Panc1 (cell line): ENCODE measurements around the gene MAGI2. TPM values are rescaled to one million over a fixed set of nuclear protein-coding genes. Genes with fewer than 3 reads are reported as not detected.

ENCODE experiments used
- ATAC-seq: fragments of 200-7000 bp; cut with Tn5 transposase; 2 replicates; pipeline ENCODE4 v1.9.1; 2020; ENCODE audit warnings: mild to moderate bottlenecking, moderate library complexity
- BruUV-seq: library from RNA; stranded (reverse); fragments of 400-500 nt; replicated peaks from 2 replicates; lab custom pipeline; 2021; lab: Mats Ljungman, UMichigan
- CTCF ChIA-PET: fragments of 300-600 bp; sonication (Branson Sonifier 250); formaldehyde crosslinking; loops from one replicate; lab custom pipeline; 2022; ENCODE audit warnings: antibody characterized with exemption; lab: Charles Lee
- POLR2A ChIA-PET: fragments of 300-600 bp; sonication (Branson Sonifier 250); formaldehyde crosslinking; loops from one replicate; lab custom pipeline; 2022; ENCODE audit warnings: antibody characterized with exemption; lab: Charles Lee
- DNase-seq: peaks from one replicate; pipeline ENCODE4 v3.0.0-alpha.2; 2010; ENCODE audit warnings: low read depth, low spot score
- H3K27ac ChIP-seq: 2 replicates; pipeline ENCODE4 v1.5.1; 2011; ENCODE audit warnings: mild to moderate bottlenecking, low read length, inconsistent platforms
- H3K27me3 ChIP-seq: fragments of 200-500 bp; sonication (Bioruptor generic); 2 replicates; pipeline ENCODE4 v1.6.0; 2014; ENCODE audit warnings: low read length, inconsistent platforms; ENCODE audit not compliant: control insufficient read depth, insufficient read depth
- H3K36me3 ChIP-seq: fragments of 200-500 bp; sonication (Bioruptor generic); 2 replicates; pipeline ENCODE4 v1.5.1; 2014; ENCODE audit warnings: inconsistent platforms, mild to moderate bottlenecking, low read length, moderate library complexity; ENCODE audit not compliant: control insufficient read depth, insufficient read depth
- H3K4me1 ChIP-seq: 2 replicates; pipeline ENCODE4 v1.5.1; 2011; ENCODE audit warnings: inconsistent platforms, mild to moderate bottlenecking, low read length, moderate library complexity; ENCODE audit not compliant: control insufficient read depth, insufficient read depth
- H3K4me3 ChIP-seq, 2 experiments: 2 replicates each; pipeline ENCODE4 v1.5.1; 2011 to 2012; ENCODE audit warnings: low read depth in 2 of 2, low read length in 2 of 2, mild to moderate bottlenecking in 2 of 2, inconsistent platforms in 1 of 2, moderate library complexity in 1 of 2
- H3K9me3 ChIP-seq: fragments of 200-500 bp; sonication (Bioruptor generic); 2 replicates; pipeline ENCODE4 v1.5.1; 2014; ENCODE audit warnings: low read depth, mild to moderate bottlenecking, inconsistent platforms, low read length, moderate library complexity; ENCODE audit not compliant: control insufficient read depth, insufficient read depth
- POLR2AphosphoS5 ChIP-seq: IDR thresholded peaks from 2 replicates; pipeline ENCODE4 v1.6.1; 2012; ENCODE audit warnings: mild to moderate bottlenecking, low read depth, low read length, moderate library complexity
- SIN3A ChIP-seq: IDR thresholded peaks from 2 replicates; pipeline ENCODE4 v1.6.1; 2012; ENCODE audit warnings: low read depth, mild to moderate bottlenecking, low read length, moderate library complexity, borderline replicate concordance; ENCODE audit not compliant: insufficient read depth
- TCF7L2 ChIP-seq: IDR thresholded peaks from 2 replicates; pipeline ENCODE4 v1.6.1; 2011; ENCODE audit warnings: mild to moderate bottlenecking, low read depth, low read length, inconsistent platforms
- in situ Hi-C: cut with HindIII; loops from 2 replicates; pipeline ENCODE4 v1.10.0; 2016; ENCODE audit warnings: low sequenced_read_pairs, low pct_unique_long_range_greater_than_20kb
- intact Hi-C: fragments of 100-400 bp; cut with micrococcal nuclease; formaldehyde crosslinking; loops from one replicate; pipeline ENCODE4 v1.10.0; 2022; ENCODE audit not compliant: unreplicated experiment
- total RNA-seq: library from RNA; stranded (reverse); gene quantifications from one replicate; pipeline ENCODE4 v1.2.1, GENCODE V29; 2021; ENCODE audit not compliant: unreplicated experiment
- TF ChIP-seq, protein P1 (sequence below): fragments of 450-650 bp; IDR thresholded peaks from 2 replicates; pipeline ENCODE4 v1.5.1; 2017; ENCODE audit warnings: mild to moderate bottlenecking
- TF ChIP-seq, protein P2 (sequence below), 2 experiments: IDR thresholded peaks; 2 replicates each; pipeline ENCODE4 v1.6.1; 2011 to 2012; ENCODE audit warnings: low read depth in 2 of 2, control low read depth in 1 of 2, low read length in 1 of 2, mild to moderate bottlenecking in 1 of 2, moderate library complexity in 1 of 2; ENCODE audit not compliant: insufficient read depth in 1 of 2

MAGI2 gene
- total RNA-seq, 1 experiment from 2014 or later, result 5.4 TPM

DNA sequence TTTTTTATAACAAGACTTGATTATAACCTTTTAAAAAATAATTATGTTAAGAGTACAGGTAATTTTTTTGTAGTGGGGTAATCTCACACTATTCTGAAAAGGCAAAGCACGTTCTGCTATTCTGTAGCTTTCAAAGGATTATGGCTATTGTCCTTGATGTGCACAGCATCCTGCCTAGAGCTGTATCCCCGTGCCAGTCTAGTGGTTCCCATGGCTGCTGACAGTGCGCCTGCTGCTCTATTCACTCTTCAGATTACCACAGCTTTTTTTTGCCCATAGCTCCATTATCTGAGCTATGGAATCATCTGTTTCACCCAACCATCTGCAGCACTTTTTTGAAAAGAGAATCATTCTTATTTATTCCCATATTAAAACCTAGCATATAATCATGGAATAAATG is 931.5 kb downstream of the MAGI2 start:
- intact Hi-C loops (no loop called here), in situ Hi-C loops (no loop called here)
- Histone ChIP-seq H3K9me3 (no peaks in the 10 kb centered on the region), H3K27me3 (no peaks in the 10 kb centered on the region), H3K27ac (no peak overlapping the region), H3K4me3 (no peak overlapping the region), H3K36me3 (no peaks in the 10 kb centered on the region), H3K4me1 (no peaks in the 10 kb centered on the region)
- ATAC-seq, result no peak
- ChIA-PET CTCF (no interaction called here), POLR2A (no interaction called here)
- DNase-seq, result no peak
- no TSS peak for BruUV-seq
- no peak for TF ChIP-seq SIN3A

DNA sequence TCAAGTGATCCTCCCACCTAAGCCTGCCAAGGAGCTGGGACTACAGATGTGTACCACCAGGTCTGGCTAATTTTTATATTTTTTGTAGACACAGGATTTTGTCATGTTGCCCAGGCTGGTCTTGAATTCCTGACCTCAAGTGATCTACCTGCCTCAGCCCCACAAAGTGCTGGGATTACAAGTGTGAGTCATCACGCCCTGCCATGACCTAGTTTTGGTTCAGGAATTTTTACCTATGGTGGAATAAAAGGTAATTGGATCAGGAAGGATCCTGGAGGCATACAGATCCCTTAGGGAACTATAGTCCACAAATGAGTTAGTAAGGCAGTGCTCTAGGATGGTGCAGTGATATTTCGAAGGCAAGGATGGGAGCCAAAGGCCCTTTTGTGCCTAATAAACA is 937.0 kb downstream of the MAGI2 start:
- TF ChIP-seq SIN3A, result no peak
- no peak for TF ChIP-seq TCF7L2
- TF ChIP-seq, protein P1, sequence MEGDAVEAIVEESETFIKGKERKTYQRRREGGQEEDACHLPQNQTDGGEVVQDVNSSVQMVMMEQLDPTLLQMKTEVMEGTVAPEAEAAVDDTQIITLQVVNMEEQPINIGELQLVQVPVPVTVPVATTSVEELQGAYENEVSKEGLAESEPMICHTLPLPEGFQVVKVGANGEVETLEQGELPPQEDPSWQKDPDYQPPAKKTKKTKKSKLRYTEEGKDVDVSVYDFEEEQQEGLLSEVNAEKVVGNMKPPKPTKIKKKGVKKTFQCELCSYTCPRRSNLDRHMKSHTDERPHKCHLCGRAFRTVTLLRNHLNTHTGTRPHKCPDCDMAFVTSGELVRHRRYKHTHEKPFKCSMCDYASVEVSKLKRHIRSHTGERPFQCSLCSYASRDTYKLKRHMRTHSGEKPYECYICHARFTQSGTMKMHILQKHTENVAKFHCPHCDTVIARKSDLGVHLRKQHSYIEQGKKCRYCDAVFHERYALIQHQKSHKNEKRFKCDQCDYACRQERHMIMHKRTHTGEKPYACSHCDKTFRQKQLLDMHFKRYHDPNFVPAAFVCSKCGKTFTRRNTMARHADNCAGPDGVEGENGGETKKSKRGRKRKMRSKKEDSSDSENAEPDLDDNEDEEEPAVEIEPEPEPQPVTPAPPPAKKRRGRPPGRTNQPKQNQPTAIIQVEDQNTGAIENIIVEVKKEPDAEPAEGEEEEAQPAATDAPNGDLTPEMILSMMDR, result no peak
- TF ChIP-seq, protein P2, sequence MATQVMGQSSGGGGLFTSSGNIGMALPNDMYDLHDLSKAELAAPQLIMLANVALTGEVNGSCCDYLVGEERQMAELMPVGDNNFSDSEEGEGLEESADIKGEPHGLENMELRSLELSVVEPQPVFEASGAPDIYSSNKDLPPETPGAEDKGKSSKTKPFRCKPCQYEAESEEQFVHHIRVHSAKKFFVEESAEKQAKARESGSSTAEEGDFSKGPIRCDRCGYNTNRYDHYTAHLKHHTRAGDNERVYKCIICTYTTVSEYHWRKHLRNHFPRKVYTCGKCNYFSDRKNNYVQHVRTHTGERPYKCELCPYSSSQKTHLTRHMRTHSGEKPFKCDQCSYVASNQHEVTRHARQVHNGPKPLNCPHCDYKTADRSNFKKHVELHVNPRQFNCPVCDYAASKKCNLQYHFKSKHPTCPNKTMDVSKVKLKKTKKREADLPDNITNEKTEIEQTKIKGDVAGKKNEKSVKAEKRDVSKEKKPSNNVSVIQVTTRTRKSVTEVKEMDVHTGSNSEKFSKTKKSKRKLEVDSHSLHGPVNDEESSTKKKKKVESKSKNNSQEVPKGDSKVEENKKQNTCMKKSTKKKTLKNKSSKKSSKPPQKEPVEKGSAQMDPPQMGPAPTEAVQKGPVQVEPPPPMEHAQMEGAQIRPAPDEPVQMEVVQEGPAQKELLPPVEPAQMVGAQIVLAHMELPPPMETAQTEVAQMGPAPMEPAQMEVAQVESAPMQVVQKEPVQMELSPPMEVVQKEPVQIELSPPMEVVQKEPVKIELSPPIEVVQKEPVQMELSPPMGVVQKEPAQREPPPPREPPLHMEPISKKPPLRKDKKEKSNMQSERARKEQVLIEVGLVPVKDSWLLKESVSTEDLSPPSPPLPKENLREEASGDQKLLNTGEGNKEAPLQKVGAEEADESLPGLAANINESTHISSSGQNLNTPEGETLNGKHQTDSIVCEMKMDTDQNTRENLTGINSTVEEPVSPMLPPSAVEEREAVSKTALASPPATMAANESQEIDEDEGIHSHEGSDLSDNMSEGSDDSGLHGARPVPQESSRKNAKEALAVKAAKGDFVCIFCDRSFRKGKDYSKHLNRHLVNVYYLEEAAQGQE (IDR thresholded peaks at IDR 0.05; ENCODE audit: insufficient read depth in 1 of 2, low read depth in 2 of 2, low read length in 1 of 2), result no peak
- no peak for TF ChIP-seq POLR2AphosphoS5
- ATAC-seq (no peak), DNase-seq (no peak)
- BruUV-seq, result no TSS peak
- ChIA-PET POLR2A (no interaction called here), CTCF (no interaction called here)
- H3K9me3 ChIP-seq, result no peaks in the 10 kb centered on the region
- no peaks in the 10 kb centered on the region for H3K36me3 ChIP-seq
- H3K4me3 ChIP-seq, result no peak overlapping the region
- intact Hi-C loops, result loop anchor here (10.0 kb wide), 2 partner anchors 408 to 492 kb away; no protein-coding TSS in a partner anchor
- no peaks in the 10 kb centered on the region for H3K27me3 ChIP-seq
- no peak overlapping the region for H3K27ac ChIP-seq
- H3K4me1 ChIP-seq, result no peaks in the 10 kb centered on the region
- in situ Hi-C loops, result no loop called here

DNA sequence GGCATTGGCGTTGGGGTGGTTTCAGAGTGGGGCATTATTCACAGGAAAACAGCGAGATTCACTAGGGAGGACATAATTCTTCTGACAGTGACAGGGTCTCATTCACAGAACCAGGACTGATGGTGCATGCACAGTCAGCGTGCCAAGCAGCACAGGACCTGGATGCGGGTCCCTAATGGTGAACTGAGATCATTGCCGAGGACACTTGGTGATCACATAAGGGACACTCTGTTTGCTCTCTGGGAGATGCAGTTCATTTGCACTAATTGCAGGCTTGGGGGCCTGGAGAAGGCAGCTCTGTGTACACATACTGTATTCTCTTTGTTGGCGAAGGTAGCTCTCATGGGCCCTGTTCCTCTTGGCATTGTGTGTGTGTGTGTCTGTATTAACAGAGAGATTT is 938.8 kb downstream of the MAGI2 start:
- no peak overlapping the region for H3K27ac ChIP-seq
- BruUV-seq, result no TSS peak
- H3K27me3 ChIP-seq, result no peaks in the 10 kb centered on the region
- DNase-seq, result no peak
- no peaks in the 10 kb centered on the region for H3K9me3 ChIP-seq
- TF ChIP-seq, protein P1, result no peak
- TF ChIP-seq POLR2AphosphoS5 (no peak), SIN3A (no peak), TCF7L2 (no peak)
- no peak overlapping the region for H3K4me3 ChIP-seq
- H3K36me3 ChIP-seq, result no peaks in the 10 kb centered on the region
- H3K4me1 ChIP-seq, result no peaks in the 10 kb centered on the region
- POLR2A ChIA-PET, result interaction anchor here (0.6 kb wide), 1 partner anchor 24 kb away, joined by 3 read pairs; no protein-coding TSS in a partner anchor
- ATAC-seq, result no peak
- CTCF ChIA-PET, result no interaction called here
- in situ Hi-C loops, result no loop called here
- intact Hi-C loops, result loop anchor here (10.0 kb wide), 2 partner anchors 410 to 490 kb away; no protein-coding TSS in a partner anchor
